ENCODE results near the gene KLK13.

The KLK13 gene

DNA sequence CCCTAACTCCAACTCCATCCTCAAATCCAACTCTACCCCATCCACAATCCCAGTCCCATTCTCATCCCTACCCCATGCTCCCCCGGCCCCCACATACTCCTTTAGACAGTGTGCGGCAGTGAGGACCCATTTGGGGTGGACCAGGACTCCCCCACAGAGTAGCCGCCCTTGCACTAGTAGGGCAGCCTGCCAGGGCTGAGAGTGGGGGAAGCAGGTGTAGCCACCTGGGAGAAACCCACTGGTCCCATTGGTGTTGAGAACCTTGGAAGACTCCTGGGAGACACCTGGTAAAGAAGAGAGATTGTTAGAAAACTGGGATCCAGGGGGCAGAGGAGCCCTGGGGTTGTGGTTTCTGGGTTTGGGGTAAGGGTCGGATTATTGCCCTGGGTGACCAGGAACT, 4.6 kb downstream of the KLK13 start:
- DNase-seq = no peak

DNA sequence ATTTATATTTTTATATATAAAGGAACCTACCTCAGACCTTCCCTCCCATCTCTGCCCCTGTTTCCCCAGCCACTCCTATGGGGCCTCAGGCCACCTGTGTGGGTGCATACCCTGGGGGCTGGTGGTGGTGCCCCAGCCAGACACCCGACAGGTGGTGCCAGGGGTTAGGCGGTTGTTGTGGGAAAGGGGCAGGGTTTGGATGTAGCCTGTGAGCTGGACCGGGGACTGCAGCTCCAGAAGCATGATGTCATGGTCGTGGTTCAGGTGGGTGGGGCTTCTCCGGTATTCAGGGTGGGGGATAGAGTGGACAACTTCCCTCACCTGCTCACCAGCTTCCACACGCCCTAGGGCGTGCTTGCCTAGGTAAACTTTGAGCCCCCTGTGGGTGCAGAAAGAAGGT, 5.2 kb downstream of the KLK13 start:
- DNase-seq = no peak

DNA sequence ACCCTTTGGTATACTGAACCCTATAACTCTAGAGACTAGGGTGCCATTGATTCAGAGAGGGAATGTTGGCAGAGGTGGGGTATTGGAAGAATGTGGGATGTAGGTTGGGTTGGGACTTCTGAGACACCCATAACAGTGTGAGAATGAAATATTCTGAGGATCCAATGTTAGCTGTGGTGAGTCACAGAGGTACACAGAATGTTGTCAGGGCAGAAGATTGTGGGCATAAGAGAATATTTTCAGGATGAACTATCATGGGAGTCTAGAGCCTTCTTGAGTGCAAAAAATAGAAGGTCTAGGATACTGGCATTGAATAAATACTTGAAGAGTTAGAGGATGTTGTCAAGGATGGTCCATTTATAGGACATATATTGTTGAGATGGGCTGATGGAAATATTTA, 9.0 kb downstream of the KLK13 start:
- no peak for DNase-seq

DNA sequence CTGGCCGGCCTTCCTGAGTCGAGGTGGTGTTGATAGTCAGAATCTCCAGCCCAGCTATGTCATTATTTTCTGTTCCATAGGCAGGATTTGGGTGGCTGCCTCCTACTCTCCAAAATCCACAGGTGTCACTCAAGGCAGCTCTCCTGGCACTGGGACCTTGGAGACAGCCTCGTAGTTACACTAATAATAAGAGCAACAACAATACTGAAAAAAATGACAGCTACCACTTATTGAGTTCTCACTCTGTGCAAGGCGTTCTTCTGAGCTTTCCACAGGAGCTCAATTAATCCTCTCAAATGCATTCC, 17.9 kb downstream of the KLK13 start:
- no peak for DNase-seq

DNA sequence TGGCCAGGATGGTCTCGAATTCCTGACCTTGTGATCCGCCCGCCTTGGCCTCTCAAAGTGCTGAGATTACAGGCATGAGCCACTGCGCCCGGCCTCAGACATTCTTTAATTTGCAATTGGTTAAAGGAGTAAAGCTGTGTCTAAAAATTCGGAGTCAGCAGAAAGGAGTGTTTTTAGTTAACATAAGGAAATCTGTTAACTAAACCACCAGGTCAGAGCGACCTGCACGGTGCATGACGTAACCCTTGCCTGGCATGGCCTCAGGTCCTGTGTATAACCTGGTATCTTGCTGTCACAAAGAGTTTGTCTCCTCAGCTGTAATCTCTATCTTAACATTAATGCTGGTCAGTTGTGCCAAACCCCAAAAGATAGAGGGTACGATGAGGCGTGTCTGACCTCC, 20.6 kb downstream of the KLK13 start:
- no peak for DNase-seq

DNA sequence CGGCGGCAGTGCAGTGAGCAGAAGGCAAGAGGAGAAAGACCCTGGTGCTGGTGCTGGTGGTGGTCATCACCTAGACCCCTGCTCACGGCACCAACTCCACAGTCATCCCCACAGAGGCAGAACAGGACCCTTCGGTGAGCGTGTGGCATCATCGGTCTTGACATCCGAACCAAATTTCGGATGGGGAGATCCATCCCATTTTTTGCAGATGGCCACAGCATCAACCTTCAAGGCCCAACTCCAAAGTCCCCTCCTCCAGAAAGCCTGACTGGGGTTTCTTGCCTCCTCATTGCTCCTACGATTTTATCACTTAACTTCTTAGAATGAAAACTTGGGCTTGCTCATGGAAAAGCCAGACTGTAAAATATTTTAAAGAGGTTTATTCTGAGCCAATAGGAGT, 21.4 kb downstream of the KLK13 start:
- no peak for DNase-seq

DNA sequence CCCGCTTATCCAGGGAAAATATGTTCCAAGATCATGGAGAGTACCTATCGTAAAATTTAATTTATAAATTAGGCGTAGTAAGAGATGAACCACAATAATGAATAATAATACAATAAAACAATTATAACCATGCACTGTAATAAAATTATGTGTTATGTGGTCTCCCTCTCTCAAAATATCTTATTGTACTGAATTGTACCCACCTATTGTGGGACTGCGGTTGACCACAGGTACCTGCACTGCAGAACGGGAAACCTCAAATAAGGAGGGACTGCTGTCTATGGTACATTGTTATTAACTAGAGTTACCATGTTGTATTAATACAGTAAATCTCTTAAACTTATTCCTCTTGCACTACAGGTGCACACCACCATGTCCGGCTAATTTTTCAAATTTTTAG, 24.7 kb downstream of the KLK13 start:
- no peak for DNase-seq

DNA sequence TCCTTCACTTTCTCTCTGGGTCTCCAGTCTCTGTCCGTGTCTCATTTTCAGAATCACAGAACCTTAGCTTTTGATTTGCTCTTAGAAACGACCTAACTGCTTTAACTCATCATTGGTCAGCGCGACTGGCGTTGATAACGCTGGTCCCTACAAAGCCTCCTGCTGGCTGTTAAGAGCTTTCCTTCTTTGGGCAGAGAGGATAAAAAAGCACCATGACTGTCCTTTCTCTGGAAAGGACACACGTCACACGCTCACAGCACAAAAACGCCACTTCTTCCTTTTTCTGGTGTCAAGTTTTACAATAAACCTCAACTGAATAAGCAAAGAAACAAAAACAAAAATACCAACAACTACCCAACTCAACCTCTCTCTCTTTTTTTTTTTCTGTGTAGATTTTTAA, 28.4 kb downstream of the KLK13 start:
- DNase-seq = no peak

DNA sequence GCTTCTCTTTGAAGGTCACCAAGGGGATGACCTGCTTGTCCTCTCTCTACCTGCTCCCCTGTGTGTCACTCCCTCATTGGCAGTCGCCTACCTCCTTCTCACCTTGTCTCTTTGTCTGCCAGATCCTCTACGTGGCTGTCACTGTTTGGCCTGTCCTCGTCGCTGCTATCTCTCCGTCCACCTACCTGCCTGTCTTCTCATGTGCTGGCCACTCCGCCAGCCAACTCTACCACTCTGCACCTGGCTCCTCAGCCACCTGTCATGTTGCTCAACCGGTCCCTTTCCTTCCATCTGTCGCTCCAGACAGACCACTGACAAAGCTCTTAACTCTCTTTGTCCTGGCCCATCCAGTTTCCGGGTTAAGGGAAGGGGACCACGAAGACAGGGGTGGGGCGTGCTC, 30.2 kb downstream of the KLK13 start, which contains the start of gene KLK12:
KLK12 (minus strand) TSS at position 299 of the 400 bp plus-strand sequence. CDS start 381 bp downstream, outside the sequence.
- DNase-seq = no peak

DNA sequence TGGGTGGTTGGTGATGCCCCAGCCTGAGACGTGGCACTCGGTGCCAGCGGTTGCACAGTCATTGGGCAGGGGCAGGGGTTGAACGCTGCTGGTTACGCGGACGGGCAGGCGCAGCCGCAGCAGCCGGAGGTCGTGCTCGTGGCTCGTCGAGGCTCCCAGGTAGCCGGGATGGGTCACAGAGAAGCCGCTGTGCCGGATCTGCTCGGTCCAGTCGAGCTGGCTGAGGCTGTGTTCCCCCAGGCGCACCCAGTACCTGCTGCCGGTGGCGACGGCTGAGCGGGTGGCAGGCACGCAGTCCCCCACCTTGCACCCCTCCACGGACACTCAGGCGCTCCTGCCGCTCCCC, 33.0 kb downstream of the KLK13 start:
- no peak for DNase-seq

DNA sequence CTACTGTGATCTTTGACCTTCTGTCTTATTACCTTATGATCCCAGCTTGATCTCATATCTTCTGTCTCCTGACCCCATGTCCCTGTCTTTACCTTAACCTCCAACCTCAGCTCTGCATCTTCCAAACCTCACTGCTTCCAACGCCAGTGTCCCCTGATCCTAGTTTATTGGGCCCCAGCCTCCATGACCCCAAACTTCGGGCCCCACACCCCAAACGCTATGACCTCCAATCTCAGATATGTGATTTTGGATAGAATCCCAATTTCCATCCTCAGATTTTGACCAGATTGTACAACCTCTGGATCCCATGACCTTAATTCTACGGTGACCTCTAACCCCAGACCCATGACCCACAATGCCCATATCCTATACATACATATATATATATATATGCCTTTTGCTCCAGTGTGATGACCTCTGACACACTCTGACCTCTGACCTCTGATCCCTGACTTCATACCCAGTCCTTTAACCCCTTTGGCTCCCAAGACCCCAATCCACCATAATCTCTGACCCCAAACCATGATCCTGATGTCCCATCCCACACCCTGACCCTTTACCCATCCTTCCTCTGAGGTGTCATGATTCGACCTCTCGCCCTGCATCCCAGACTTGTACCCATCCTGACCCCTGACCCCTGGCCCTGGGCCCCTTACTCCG, 33.5 kb downstream of the KLK13 start:
- DNase-seq = no peak

DNA sequence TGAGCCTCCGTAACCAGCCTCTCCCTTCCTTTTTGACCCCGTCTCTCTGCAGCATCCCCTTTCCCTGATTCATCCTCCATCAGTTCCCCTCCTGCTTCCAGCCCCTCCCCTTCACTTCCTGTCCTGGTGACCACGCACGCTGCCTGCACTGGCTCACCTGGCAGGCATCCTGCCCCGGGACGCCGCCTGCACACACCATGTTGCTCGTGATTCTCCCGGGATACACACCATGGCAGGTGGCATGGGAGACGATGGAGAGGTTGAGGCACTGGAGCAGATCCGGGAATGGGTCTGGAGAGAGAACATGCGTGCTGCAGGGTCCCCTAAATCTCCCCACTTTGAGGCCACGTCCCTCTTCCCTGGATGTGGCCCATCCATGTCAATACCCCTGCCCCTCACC, 34.3 kb downstream of the KLK13 start:
- no peak for DNase-seq

DNA sequence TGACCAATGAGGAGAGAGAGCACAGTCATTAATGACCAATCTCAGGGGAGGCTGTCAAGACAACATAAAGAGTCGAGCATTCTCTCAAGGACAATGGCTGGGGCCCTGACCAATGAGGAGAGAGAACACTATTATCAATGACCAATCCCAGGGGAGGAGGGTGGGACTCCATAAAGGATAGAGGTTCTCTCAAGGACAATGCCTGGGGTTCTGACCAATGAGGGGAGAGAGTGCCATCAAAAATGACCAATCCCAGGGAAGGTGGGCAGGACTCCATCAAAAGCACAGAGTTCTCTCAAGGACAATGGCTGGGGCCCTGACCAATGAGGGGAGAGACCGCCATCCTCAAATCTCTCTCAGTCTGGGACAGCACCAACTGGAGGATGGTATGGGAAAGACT, 35.2 kb downstream of the KLK13 start:
- DNase-seq = no peak

DNA sequence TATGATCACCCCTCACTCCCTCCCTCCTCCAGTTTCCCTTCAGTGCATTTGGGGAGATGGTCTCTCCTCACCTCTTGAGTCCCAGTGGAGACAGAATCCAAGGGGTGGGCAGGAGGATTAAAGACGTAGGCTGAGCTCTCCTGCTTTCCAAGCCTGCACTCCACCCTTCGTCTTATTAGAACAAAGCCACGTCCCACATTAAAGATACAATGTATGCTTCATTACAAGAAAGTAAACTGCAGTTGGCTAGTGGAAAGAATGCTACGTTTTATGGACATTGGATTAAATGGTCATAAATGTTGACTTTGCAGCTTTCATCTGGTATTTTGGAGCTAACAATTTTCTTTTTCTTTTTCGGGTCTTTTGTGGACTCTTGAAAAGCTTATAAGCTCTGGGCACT, 37.0 kb downstream of the KLK13 start:
- DNase-seq = no peak

DNA sequence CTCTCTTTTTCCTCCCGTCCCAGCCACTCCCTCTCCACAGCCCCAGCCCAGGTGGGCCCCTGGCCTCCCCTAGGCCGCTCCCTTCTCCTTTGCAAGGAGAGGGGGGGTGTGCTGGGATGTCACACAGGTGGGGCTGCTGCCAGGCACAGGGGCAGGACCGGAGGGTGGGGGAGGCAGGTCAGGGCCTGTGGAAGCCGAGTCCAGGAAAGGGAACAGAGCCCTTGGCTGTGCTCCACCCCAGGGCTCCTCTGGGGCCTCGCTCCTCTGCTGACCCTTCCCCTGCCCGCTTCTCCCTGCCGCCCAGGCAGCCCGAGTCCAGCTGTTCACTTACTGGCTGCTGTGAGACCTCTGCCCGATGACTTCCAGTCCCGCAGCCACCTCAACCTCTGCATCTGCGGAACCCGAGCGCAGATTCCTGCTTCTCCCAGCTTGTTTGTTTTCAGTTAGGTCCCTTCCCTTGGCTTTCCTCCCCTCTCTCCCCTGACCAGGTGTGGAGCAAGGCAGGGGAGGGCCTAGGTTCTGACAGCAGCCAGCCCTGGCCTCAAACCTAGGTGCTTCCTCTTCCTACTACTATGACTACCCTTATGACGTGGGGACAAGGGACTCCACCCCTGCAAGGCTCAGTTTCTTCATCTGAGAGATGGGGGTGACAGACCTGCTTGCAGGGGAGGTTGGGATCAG, 37.6 kb downstream of the KLK13 start:
- DNase-seq = no peak

DNA sequence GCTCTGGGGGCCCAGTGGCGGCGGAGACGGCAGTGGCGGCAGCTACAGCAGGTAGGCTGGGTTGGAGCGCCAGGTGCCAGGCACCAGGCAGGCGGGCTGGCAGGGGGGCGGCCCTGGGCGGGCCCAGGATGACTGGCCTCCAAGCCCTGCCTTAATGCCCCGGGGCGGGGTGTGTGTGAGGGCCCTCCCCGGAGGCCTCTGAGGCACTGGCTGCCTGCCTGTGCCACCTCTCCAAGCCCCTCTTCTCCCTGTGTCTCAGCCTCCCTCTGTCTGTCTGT, 38.4 kb downstream of the KLK13 start, which contains the start of gene KLK11:
KLK11 (minus strand) TSS at position 63 of the 278 bp plus-strand sequence. CDS start 985 bp downstream, outside the sequence.
- DNase-seq = no peak

DNA sequence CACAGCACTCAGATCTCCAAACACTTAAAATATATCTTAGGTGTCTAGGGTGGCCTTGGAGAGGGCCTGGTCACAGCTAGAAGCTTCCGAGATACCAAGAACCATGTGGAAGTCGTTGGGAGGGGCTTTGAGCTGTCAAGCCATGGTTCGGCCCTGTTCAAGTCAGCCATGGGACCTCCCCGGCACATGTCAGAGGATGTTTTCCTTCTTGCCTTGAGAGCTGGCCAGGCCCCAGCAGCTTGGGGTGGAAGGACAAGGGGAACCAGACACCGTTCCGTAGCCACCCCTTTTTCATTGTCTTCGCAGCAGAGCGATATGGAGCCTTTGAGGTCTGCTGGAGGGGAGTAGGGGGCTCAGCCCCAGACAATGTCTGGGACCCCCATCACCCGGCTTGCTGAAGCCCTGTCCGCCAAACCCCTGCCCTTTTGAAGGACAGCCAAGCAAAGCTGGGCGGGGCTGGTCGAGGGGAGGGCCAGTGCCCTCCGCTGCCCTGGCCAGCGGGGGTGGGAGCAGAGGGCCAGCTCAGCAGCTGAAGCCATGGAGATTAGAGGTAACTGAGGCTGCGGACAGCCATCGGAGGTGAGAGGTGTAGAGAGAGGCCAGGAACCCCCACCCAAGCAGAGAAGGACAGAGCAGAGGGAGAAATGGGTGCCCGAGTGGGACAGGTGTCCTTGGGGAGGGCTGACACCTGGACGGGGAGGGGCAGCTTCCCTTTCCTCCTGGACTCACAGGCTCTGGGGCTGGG, 38.9 kb downstream of the KLK13 start:
- DNase-seq = no peak

DNA sequence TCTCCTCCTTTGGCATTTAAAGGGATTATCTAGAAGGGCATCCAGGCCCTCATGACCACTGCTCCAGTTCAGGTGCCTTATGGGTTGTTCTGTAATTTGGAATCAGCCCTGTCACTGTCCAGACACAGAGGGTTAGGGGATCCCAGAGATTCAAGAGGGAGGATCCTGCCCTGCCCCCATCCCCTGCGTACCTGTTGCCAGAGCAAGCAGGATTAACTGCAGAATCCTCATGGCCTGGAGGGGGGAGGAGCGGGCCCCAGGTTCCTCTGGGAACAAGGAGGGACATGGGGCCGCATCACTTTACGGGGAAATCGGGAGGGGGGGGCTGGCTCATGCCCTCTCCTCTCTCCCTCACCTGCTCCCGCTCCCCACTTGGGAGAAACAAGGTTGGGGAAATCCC, 39.5 kb downstream of the KLK13 start:
- no peak for DNase-seq

DNA sequence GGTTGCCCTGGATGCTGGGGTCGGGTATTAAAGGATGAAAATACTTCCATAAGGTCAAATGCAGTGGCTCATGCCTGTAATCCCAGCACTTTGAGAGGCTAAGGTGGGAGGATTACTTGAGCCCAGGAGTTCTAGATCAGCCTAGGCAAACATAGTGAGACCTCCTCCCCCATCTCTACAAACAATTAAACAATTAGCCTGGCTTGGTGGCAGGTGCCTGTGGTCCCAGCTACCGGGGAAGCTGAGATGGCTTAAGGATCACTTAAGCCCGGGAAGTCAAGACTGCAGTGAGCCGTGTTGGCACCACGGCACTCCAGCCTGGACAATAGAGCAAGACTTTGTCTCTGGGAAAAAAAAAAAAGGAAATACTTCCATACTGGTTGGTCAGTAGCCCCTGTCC, 40.0 kb downstream of the KLK13 start:
- no peak for DNase-seq

DNA sequence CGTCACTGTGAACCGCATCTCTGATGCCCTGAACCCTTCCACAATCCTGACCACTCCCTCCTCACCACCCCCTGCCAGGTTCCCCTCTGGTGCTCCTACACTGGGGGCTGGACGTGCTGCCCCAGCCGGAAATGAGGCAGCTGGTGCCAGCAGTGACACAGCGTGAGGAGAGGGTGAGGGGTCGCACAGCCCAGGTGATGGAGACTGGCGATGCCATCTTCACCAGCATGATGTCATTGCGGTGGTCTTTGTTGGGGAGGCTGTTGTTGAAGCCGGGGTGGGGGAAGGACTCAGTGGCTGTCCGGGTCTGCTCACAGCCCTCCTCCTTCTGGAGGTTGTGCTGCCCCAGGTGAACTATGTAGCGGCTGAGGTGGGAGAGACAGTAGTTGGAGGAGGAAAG, 40.9 kb downstream of the KLK13 start:
- no peak for DNase-seq

DNA sequence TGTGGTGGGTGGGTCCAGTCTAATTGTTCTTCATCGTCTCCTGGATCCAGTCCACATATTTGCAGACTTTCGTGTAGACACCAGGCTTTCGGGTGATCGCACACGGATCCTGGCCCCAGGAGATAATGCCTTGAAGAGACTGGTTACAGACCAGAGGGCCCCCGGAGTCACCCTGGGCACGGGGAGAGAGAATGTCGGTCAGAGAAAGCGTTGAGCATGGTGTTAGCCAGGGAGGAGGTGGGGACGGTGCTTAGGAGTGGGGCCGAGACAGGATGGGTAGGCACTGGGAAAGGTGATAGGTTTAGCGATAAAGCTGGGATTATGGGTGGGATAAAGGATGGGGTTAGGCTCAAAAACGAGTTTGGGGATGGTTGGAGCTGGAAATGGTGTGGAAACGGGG, 42.4 kb downstream of the KLK13 start:
- DNase-seq = no peak

DNA sequence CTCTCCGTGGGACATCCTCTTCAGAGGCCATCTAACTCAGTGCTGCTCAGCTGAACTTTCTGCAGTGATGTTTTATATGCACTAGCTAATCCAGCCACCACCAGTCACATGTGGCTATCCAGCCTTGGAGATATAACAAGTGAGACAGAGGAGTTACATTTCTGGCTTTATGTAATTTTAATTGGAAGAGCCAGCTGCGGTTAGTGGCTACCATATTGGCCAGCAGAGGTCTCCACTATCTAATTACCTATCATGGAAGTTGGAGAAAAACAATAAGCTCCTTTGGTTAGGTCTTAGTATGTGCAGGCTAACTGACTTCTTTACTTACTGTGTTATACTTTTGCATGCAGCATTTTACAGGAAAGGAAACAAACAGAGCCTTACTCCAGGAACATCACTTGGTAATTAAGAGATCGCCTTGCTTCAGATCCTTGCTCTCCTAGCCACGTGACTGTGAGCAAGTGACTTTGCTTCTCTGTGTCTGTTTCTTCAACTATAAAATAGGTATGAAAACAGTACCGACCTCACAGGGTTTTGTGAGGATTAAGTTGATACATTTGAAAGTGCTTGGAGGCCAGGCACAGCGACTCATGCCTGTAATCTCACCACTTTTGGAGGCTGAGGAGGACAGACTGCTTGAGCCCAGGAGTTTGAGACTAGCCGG, 43.8 kb downstream of the KLK13 start:
- no peak for DNase-seq

DNA sequence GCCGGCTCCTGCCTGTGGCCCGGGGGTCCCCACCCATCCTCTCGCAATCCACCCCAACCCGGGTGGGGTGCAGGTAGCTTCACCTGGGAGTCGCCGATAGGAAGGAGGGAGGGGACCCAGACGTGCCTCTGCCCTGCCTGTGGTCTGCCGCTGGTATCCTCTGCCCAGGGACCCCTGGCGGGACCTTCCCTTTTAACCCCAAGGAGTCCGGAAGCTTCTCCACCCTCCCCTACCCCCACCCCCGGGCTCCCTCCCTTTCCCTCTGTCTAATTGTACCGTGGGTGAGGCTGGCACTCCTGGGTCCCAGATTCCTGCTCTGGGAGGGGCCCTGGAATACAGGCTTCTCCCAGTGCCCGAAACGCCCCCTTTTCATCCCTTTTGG, 45.4 kb downstream of the KLK13 start, which contains the start of gene KLK10:
KLK10 (minus strand) TSS at position 166 of the 382 bp plus-strand sequence. CDS start 579 bp downstream, outside the sequence.
- no peak for DNase-seq
